Stimulated activated CD8-positive, alpha-beta memory T cell treated with anti-CD3 and anti-CD28 coated beads, Interleukin-15, amount 100 ng/mL, for 4 hours (primary cell): ENCODE results near the gene AGAP1.
"Not testable (repeated sequence)": the region's sequence is repeated elsewhere in the genome, so short reads cannot be mapped to it uniquely, and the experiment has no call there.

ENCODE experiments used
- DNase-seq, 2 donors: peaks; one replicate each; pipeline ENCODE4 v3.0.0-alpha.2; 2020; ENCODE audit warnings: low read depth in 2 of 2

AGAP1 gene

GRCh38 chr2:236040600-236041328 is 546.9 kb downstream of the AGAP1 start:
- DNase-seq, result no peak

DNA sequence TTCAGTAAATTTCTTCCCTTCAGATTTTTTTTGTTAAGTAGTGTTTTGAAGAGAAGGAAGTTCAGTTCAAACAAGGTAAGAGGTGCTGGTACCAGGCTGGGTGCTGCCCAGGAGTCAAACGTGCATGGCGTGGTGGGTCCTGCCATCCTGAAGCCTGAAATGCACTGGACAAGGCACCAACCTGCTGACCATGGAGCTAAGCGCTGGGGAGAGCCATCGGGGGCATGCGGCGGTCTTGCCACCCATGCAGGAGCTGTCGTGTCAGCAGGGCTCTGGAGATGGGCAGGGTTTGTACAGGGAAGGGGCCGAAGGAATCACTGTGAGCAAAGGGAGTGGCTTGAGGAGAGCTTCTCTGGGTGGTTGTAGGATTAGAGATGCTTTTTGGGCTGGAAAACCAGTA is 547.8 kb downstream of the AGAP1 start:
- no peak for DNase-seq

DNA sequence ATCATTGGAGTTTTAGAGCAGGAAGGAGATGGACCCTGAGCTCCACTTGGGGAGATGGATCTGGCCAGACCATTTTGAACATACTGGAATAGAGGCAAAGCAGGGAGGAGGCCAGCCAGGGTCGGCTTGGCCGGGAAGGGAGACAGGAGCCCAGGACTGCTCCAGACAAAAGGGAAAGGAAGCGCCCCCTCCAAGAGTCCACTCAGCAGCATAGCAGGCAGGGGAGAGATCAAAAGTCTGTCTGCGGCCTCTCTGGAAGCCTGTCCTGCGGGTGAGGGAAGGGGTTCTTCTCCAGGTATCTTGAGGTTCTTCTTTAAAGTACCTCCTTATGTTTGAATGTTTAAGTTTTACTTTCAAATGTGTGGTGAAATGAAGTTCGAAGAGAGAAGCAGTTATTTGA is 548.2 kb downstream of the AGAP1 start:
- DNase-seq, result no peak

GRCh38 chr2:236044191-236044590 is 550.3 kb downstream of the AGAP1 start:
- no peak for DNase-seq

- no peak for DNase-seq
Observed at GRCh38 chr2:236045251-236046235, 551.7 kb downstream of the AGAP1 start.

DNA sequence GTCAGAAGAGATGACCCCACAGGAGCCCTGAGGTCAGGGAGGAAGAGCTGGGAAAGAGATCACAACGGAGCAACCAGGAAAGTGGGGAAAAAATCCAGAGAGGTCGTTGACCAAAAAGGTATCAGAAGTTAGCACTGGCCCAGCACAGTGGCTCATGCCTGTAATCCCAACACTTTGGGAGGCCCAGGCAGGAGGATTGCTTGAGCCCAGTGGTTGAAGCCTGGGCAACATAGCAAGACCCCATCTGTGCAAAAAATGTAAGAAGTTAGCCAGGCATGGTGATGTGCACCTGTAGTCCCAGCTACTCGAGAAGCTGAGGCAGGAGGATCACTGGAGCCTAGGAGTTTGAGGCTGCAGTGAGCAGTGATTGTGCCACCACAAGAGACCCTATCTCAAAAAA is 552.9 kb downstream of the AGAP1 start:
- DNase-seq, result no peak

DNA sequence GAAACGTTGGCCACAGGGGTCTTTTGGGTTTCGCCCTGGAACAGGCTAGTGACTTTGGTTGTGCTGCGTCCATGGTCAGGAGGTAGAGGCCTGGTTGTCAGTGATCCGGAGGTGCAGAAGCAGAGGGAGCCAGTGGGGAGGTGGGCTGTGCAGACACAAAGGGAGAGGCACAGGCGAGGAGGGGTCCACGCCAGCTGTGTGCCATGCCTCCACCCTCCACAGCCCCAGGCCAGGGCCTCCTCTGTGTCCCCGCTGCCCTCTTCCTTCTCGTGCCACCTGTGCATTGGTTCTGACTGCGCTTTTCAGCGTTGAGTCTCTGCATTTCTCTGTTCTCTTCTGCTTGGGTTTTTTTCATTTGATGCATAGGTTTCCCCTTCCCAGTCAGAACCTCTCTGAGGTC is 553.3 kb downstream of the AGAP1 start:
- DNase-seq, result no peak

GRCh38 chr2:236047886-236048540 is 554.2 kb downstream of the AGAP1 start:
- DNase-seq, result no peak

DNA sequence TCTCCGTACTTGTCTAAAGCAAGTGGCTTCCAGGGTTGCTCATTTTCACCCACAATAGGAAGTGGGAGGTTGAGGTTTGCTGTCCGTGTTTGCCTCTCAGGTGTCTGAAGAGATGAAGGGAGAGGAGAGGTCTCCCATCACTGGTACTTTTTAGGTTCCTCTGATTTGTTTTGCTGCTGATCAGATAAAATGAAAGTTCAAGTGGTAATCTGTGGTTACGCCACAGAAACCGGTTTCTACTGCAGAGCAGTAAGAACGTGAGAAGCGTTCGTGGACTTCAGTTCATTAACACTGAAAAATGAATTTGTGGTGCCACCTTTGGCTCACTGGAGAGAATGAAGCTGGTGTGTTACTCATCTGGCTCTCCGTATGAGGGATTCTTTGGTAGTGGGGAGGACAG is 556.1 kb downstream of the AGAP1 start:
- no peak for DNase-seq

GRCh38 chr2:236051351-236051750 is 557.5 kb downstream of the AGAP1 start:
- no peak for DNase-seq

- DNase-seq, result no peak
Observed at GRCh38 chr2:236051806-236052205, 558.0 kb downstream of the AGAP1 start.

DNA sequence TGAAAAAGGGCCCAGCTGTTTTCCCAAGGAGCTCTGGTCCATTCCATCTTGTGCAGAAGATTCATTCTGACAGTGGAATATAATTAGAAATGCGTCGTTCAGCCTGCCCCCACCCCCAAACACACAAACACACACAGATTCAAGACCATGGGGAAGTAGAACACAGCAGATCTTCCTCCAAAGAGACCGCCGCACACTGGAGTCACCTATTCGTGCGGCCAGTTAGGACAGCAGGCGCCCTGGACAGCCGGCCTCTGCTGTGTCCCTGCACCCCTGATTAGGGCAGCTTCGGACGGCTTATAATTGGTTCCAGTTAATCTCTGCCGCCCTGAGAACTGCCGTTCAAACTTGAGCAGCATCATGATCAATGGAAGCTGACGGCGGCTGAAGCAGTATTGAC is 558.4 kb downstream of the AGAP1 start:
- no peak for DNase-seq

- DNase-seq, result no peak
Observed at GRCh38 chr2:236052926-236053821, 559.3 kb downstream of the AGAP1 start.

DNA sequence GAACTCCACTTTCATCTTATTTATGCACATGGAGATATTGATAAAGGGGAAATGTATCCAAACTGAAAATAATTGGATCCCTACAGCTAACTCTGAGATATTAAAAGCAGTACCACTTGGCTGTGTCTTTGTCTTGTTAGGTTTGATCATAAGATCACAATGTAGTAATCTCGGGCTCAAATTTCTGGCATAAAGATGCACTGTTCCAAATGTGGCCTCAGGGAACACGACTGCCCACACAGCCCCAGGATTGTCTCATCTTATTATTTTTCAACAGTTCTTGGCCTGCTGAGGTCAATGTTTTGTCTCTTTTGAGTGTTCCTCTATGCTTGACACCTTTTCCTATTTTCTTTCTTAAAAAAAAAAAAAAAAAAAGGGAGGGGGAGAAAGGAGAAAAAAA is 560.3 kb downstream of the AGAP1 start:
- no peak for DNase-seq

DNA sequence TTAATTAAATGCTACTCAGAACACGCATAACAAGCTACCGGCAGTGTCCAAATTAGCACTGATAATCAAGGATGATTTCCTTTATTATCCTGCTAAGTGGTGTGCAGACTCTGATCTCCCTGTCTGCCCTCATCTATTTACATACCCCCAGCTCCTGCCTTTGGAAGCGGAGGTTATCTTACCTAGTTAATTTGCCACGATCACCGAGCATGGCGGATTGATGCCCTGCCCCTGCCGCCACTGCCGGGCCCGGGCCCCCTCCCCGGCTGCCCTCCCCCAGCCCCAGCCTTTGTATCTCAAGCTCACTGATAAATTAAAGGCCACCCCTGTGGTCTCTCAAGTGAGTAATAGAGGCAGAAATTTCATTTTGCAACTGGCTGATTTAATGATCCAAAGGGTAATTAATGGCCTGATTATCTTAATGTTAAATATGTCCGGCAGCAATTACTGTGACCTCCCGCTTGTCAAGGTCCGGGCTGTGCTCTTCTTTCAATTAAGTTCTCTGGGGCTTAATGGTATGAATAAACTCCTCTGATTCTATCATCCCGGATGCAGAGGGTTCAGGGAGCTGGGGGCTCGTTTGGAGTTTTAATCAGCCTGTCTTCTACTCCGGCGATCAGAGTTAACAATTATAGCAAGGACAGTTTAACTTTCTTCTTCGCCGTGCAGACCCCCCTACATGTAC is 560.9 kb downstream of the AGAP1 start:
- no peak for DNase-seq

DNA sequence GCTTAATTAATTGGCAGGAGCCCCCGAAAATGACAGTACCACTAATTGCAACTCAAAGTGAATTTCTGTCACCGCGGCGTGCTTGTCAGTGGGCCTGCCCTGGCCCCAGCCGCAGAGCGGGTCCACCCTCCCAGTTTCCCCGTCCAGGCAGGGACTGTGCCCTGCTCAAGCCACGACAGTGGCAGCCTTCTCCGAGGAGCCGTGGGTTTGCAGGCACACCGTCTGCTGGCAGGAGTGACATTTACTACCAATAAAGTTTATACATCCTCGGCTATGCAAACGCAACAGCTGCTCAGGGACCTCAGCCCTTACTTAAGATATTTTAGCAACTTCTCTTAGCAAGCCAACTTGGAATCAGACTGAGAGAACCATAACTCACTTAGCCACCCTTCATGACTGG is 561.6 kb downstream of the AGAP1 start:
- DNase-seq, result no peak

- no peak for DNase-seq
Observed at GRCh38 chr2:236056141-236056540, 562.3 kb downstream of the AGAP1 start.

DNA sequence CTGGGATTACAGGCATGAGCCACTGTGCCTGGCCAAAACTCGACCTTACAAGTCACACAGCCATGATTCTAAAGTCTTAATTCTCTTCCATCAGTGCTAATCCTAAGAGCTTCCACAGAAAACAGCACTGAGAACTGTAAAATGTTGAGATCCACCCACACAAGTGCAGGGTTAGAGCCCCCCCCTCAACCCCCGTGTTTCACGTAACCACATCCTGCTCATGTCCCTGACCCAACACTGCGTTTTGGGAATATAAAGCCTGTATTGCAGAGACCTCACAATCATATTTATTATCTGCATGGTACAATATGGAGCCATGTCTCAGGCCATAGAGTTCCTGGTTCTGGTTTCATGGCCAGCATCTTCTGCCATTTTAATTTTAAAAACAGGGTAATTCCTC is 563.5 kb downstream of the AGAP1 start:
- DNase-seq, result no peak

GRCh38 chr2:236061497-236061896 is 567.7 kb downstream of the AGAP1 start:
- no peak for DNase-seq

GRCh38 chr2:236061899-236062298 is 568.1 kb downstream of the AGAP1 start:
- DNase-seq, result no peak

- not testable (repeated sequence) for DNase-seq
Observed at GRCh38 chr2:236062806-236063205, 569.0 kb downstream of the AGAP1 start.
